HG03060 (cell line): ENCODE data around the gene MICU1.
"Not testable (repeated sequence)": the region's sequence is repeated elsewhere in the genome, so short reads cannot be mapped to it uniquely, and the experiment has no call there.

Experiments
- ATAC-seq: cut with Tn5 transposase; IDR thresholded peaks from one replicate; pipeline ENCODE4 v1.9.1; 2021; ENCODE audit warnings: low read depth, moderate number of reproducible peaks; ENCODE audit not compliant: unreplicated experiment

MICU1 gene

GRCh38 chr10:72354356-72355213, 271.3 kb downstream of the MICU1 start, which contains the start of gene DNAJB12:
Gene DNAJB12, minus strand, starts transcription at chr10:72354919. Its CDS starts 22 bp downstream, at chr10:72354897.
- peak; percentile 35 for ATAC-seq

DNA sequence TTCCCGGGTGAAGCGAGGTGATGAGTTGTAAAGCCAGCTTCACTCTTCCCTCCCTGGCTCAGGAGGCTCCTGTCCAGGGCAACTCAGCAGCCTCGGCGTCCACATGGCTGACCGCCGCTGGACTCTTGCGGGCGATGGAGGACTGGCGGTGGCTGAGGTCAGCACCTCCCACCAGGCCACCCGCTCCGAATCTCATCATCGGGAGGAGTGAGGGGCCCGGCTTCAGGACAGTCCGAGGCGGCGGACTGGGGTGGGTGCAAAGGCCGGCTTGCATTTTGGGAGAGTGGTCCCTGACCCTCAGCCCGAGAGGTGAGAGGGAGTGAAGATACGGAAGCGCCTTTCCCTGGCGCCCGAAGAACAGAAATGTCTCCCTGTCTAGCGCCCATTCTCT, 271.9 kb downstream of the MICU1 start:
- no peak for ATAC-seq

DNA sequence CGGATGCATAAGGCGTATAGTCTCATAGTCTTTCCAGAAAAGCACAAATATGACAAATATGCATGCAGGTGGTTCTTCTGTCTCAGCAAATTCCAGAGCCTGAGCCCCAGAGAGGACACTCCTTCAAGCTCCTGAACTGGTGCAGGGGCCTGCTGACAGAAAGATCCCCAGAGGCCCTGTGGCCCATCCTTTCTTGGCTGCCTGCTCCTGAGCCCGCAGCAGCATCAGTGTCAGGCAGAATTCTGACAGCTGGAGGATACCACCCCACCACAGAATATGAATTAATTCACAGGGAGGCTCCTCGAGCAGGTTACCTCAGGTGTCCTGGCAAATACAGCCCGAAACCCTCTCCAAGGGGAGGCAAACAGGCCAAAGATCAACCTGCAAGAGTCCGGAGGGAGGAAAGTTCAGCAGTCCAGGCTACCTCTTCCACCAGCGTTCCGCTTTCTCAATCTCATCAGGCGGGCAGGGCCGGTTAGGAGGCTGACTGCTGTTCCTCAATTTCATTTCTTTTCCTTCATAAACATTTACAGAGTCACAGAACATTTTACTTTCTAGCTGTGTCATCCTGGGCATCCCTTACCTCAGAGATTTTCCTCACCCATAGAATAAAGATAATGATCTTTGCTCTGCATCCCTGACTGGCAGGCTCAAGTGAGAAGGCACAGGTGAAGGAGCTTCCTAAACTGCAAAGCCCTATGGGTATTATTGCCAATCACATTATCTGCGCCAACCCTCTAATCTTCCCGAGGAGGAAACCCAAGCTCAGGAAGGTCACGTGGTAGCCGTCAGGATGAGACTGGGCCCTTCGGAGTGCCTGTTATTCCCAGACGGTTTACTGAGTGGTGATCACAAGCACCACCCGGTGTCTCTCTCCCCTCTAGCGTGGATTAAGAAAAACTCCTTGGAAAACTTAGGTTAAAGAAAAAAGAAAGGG, 272.6 kb downstream of the MICU1 start:
- ATAC-seq = no peak

DNA sequence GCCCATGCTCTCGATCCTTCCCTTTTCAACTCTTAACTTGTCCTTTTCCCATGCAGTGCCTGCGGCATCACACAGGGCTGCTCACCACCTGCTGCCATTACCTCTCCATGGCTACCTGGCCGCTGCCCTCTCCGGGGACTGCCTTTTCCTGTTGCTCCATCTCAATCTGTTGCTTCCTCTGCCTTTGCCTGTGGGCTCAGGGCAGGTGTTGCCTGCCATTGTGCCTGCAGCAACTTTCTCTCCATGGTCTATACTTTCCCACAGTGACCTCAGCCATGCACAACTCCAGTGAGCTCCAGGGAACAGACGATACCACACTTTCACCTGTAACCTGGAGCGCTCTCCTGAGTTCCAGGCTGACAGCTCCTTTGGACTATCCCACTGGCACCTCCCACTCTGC, 274.4 kb downstream of the MICU1 start:
- no peak for ATAC-seq

DNA sequence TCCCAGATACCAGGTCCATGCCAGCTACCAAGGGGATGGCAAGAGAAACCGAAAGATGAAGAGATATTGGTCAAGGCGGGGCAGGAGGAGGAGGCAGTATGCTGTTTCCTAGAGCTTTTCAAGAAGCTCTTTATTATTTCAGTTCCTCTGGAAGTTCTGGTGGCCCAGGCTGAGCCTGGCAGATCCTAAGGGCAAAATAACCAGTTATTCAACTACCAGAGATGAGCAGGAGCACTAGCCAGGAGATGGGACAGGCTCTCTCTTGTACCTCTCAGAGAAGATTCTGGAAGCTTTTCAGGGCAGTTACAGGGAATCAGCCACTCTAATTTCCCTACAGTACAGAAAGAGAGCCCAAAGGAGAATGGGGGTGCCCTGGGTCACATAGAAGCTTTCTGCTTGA, 276.4 kb downstream of the MICU1 start:
- no peak for ATAC-seq

- no peak for ATAC-seq
Measured at GRCh38 chr10:72348282-72348681, 277.6 kb downstream of the MICU1 start.

DNA sequence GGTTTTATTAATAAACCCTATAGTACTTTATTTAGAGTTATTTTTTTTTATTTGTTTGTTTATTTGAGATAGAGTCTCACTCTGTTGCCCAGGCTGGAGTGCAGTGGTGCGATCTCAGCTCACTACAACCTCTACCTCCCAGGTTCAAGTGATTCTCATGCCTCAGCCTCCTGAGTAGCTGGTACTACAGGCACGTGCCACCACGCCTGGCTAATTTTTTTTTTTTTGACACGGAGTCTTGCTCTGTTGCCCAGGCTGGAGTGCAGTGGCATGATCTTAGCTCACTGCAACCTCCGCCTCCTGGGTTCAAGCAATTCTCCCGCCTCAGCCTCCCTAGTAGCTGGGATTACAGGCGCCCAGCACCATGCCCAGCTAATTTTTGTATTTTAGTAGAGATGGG, 279.8 kb downstream of the MICU1 start:
- ATAC-seq = not testable (repeated sequence)

DNA sequence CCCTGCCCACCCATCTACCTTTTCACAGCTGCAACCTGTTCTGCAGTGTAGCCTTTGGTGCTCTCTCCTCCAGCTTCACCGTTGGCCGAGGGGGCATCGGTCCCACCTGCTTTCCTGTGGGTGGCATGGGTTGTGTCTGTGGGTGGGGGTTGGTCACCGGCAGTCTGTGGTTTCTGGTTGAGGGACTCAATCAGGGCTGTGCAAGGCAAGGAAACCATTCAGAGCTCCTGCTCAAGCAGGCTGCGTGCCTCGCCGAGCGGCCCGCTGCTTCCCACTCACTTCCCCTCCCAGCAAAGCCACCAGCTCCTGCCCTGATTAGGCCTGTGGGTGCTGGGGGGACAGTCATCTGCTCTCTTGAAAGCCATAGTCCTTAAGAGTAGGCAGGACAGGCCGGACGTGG, 280.9 kb downstream of the MICU1 start:
- ATAC-seq = no peak

DNA sequence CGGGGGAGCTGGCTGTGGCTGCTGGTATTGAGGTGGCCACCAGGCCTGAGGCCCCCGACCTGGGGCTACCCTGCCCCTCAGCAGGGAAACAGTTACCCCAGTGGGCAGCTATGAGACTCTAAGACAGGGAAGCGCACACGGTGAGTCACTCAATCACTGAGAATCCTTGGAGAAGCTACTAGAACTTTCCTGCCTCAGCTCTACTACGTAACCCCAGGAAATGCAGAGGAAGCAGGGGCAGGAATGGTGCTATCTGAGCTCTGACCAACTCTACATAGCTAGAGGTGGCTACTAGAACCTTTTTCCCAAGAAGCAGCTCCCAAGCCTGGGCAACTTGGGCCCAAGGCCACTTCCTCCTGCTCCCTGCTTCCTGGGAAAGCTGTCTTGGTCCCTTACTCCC, 283.0 kb downstream of the MICU1 start:
- ATAC-seq = no peak

DNA sequence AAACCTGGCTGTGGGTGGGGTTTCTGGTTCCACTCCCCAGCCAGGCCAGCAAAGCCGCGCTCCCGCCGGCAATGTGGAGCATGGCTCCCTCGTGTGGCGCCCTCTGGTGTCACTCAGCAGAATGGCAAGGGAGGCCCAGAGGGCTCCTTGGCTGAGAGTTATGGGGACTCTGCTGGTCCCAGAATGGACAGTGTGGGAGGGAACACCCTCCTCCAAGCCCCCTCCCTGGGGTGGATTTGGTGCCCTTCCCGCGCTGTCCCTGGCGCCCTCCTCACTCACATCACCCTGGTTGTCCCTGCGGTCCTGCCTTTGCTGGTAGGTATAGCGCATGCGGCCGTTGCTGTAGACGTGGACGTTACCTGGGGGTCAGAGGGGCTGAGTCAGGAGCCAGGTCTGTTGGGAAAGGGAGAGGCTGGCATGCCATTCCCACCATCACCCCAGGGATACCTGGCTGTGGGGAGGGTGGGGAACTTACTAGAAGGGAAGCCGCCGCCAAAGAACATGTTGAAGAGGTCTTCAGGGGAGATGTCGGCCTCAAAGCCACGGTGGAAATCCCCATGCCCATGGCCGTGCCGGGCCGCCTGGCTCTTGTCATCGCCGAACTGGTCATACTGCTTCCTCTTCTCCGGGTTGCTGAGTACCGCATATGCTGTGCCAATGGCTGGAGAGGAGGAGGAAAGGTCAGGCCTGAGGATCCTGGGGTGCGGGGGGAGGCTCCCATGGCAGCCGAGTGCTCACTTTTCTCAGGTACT, 285.2 kb downstream of the MICU1 start:
- ATAC-seq = no peak

- ATAC-seq = no peak
Measured at GRCh38 chr10:72338180-72338579, 287.7 kb downstream of the MICU1 start.

DNA sequence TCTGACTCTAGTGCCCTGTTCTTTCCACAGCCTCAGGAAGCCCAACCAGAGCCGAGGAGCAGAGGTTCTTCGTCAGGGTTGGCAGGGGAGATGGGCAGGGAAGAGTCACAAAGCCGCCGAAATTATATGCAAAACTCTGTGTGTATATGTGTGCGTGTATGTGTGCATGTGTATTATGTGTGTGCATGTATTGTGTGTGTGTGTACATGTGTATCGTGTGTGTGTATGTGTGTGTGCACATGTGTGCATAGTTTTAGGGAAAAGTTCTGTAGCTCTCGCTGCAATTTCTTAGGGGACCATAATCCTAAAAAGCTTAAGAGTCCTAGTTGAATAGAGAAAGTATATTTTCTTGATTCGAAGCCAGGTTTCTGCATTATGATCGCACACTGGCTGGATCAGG, 288.2 kb downstream of the MICU1 start:
- ATAC-seq = no peak

DNA sequence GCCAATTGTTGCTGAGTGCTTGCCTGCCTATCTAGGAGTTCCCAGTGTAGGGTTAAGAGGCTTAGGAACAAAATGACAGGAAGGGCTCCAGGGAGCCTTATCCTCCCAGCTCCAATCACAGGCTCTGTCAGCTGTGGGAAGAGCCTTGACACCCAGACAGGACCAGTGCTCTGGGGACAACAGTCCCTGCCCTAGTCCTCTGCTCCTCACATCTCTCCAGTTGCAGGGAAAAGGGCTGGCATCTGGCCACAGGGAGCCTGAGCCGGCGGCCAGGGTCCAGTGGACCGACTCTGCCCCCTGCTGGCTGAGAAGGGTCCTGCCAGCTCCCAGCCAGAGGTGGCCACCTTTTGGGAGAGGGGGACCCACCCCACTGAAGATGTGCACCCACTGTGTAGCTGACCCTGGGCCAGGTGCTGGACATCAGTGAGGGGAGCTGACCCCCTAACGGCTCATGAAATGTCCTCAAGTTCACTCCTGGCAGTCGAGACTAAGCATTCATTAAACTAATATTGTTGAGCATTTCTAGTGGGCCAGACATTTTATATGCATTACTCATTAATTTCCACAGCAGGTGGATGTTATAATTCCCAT, 288.7 kb downstream of the MICU1 start:
- no peak for ATAC-seq

DNA sequence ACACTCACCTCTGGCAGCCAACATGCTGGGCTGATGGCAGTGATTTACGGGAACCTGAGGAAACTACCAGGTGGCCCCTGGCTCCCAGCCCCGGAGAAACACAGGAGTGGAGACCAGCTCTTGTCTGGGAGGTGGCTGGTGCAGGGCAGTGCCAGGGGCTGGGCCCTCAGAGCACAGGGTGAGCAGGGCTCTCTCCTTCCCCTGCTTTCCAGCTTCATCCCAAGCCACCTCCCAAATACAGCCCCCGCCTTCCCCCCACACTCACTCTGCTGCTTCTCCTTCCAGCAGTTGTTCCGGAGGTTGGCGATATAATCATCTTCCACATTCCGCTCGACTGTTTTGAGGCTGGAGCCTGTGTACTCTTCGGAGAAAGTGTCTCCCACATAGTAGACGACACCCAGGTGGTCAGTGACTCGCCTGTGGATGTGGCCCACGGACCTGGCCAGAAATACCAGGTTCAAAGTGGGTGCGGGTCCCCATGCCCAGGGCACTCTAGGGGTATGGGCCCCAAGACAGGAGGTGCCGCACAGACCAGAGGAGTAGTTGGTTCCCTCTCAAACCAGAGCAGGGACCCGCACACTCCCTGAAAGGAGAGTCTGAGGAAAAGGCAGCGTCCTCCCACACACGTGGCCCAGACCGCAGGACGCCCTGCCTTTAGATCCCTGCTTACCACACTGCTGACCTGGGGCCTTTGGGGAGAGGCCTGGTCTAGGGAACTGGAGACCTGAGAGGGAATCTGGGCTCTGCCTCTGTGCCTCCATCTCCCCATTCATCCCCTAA, 289.4 kb downstream of the MICU1 start:
- no peak for ATAC-seq

DNA sequence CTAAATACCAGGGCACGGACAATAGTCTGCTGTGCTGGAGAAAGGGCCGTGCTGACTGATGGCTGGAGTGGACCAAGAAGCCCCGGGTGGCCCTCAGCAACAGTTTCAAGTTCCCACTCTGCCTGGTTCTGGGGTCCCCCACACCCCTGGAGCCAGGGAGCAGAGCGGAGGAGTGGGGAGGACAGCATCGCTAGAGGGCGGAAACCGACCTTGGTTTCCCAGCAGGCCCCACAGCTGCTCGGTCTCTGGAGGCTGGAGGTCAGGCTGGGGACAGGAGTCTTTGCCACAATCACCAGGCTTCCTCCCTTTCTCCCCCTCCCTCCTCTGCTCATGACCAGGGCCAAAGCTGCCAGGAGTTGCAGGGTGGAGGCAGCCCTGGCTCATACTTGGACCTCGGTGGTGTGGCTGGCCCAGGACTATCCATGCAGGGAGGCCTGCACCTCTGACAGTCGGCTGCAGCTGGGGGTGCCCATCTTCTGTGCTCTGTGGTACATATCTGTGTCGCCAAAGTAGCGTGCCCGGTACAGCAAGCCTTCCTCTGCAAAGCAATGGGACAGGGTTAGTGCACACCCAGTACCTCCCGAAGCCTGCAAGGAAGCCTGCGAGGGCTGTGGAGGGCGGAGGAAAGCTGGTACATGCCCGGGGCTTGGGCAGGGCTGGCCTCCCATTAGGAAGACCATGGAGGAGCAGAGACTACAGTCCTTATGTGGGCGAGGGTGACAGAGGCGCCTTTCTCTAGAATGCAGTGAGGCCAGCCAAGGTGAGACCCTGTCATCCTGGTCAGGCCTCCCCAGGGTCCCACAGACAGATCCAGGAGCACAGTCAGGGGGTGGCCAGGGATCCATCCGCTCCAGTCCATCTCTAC, 290.3 kb downstream of the MICU1 start:
- ATAC-seq = peak; percentile 17

DNA sequence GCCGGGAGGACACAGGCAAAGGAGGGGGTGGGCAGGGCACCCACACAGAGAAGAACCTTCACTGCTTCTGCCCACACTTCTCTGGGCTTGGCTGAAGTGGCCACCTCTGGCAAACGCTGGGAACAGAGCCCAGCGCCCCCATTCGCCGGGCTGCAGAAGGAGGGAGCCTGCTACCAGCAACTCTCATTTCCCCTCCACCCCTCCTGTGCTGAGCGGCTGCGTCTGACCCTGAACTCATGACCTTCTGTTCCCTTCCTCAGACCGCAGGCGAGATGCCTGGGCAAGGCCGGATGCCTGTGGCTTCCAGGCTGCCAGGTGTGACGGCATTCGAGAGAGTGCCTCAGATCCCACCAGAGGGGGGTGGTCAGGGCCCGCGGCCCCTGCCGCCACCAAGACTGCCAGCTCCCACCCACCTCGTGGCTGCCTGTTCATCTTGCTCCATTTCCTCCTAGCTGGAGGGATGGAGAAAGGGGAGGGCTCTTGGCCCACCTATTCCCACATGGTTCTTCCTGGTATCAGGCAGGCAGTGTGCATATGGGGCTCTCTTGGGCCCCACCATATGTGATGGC, 291.0 kb downstream of the MICU1 start:
- ATAC-seq = peak; percentile 51

DNA sequence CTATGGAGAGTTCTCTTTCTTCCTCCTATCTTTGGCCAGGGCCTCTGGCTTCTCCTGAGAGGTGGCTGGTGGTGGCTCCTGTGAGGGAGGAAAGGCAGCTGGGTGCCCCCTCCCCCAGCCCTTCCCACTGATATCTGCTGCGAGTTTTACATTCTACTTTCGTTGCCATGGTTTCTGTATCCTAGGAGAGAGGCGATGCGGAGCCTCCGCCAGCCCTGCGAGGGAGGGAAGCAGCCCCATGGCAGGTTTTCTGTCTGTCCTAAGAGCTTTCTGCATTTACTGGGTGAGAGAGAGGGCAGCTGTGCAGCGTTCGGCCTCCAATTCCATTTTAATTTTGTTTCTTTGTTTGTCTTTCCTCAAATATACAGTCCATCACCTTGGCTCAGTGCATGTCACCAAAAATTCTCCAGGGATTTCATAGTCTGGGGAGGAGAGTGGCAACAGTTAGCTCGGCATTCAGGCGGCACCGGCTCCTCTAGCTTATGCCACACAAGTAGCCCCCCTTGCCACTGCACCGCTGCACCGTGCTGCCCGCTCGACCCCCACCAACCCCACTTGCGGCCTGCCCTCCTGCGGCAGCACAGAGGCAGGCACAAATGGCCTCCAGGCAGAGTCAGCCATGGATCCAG, 291.6 kb downstream of the MICU1 start:
- no peak for ATAC-seq
